Astrocyte of the spinal cord (primary cell): ENCODE data around the gene RPUSD4.

Experiments
- DNase-seq: peaks from one replicate; pipeline ENCODE4 v3.0.0; 2011; ENCODE audit warnings: low read depth, low spot score
- H3K4me3 ChIP-seq: 2 replicates; pipeline ENCODE4 v1.5.1; 2011; ENCODE audit warnings: low read depth, mild to moderate bottlenecking, low read length, moderate library complexity
- in situ Hi-C: cut with HindIII; loops from 2 replicates; pipeline ENCODE4 v1.10.0; 2017; ENCODE audit warnings: low sequenced_read_pairs
- TF ChIP-seq, protein P1 (sequence below): IDR thresholded peaks from 2 replicates; pipeline ENCODE4 v1.5.1; 2012; ENCODE audit warnings: low read depth, mild to moderate bottlenecking, low read length, inconsistent platforms

The RPUSD4 gene

GRCh38 chr11:126156814-126157213, 54.6 kb downstream of the RPUSD4 start:
- in situ Hi-C loops = no loop called here
- TF ChIP-seq, protein P1, sequence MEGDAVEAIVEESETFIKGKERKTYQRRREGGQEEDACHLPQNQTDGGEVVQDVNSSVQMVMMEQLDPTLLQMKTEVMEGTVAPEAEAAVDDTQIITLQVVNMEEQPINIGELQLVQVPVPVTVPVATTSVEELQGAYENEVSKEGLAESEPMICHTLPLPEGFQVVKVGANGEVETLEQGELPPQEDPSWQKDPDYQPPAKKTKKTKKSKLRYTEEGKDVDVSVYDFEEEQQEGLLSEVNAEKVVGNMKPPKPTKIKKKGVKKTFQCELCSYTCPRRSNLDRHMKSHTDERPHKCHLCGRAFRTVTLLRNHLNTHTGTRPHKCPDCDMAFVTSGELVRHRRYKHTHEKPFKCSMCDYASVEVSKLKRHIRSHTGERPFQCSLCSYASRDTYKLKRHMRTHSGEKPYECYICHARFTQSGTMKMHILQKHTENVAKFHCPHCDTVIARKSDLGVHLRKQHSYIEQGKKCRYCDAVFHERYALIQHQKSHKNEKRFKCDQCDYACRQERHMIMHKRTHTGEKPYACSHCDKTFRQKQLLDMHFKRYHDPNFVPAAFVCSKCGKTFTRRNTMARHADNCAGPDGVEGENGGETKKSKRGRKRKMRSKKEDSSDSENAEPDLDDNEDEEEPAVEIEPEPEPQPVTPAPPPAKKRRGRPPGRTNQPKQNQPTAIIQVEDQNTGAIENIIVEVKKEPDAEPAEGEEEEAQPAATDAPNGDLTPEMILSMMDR = no peak
- no peak overlapping the region for H3K4me3 ChIP-seq
- DNase-seq = no peak

DNA sequence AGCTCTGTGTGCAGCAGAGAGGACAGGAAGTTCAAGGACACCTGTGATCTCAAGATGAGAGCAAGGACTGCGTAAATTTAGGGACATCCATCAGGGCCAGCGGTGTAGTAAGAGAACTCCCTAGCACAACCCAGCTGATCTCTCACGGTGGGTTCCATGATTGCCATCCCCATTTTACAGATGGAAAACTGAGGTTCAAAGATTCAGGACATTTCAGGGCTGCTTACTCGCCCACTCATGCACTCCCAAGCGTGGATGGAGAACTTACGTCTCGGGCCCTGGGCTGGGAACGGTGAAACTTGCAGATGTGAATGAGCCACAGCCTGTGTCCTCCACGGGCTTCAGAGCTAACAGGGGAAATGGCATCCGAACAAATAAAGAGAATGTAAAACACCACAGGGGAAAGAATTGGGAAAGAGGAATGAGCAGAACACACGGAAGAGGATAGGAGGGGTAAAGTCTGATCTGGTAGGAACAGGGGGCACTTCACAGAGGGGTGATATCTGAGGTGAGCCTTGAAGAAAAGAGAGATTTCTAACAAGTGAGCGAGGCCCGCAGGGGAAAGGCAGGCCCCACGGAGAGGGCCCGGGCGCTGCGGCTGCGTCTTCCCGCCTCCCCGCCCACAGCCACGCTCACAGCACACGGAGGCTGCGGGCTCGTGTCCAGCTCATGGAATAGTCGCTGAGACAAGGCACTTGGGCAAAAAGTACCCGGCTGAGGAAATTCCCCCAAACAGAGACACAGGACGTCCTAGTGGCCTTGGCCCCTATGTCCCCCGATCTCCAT, 55.9 kb downstream of the RPUSD4 start:
- TF ChIP-seq, protein P1 = no peak
- DNase-seq = no peak
- H3K4me3 ChIP-seq = no peak overlapping the region
- in situ Hi-C loops = no loop called here

- no peak for DNase-seq
- no peak overlapping the region for H3K4me3 ChIP-seq
- in situ Hi-C loops = no loop called here
- TF ChIP-seq, protein P1 = no peak
Observed at GRCh38 chr11:126154691-126155090, 56.8 kb downstream of the RPUSD4 start.

GRCh38 chr11:126153972-126154371, 57.5 kb downstream of the RPUSD4 start:
- H3K4me3 ChIP-seq = no peak overlapping the region
- TF ChIP-seq, protein P1 = no peak
- in situ Hi-C loops = no loop called here
- DNase-seq = peak; percentile 45

DNA sequence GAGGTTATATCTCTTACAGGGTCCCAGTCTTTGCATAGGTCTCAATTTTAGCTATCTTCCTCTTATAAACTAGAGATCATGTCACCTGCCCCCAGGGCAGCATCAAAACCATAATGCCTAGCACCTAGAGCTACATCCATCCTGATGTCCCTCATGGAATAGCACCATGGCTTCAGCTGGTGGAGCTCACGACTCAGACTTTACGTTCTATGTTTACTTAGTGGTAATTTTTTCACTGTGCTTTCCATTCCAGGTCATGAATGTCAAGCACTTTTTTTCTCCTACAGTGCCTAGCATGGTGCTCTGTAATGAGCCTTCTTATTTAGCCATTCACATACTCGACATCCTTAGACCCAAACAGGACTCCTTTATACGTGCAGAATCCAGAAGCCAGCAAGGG, 58.4 kb downstream of the RPUSD4 start:
- no peak overlapping the region for H3K4me3 ChIP-seq
- no peak for DNase-seq
- in situ Hi-C loops = no loop called here
- TF ChIP-seq, protein P1 = no peak

- TF ChIP-seq, protein P1 = no peak
- DNase-seq = no peak
- in situ Hi-C loops = no loop called here
- no peak overlapping the region for H3K4me3 ChIP-seq
Observed at GRCh38 chr11:126152586-126152985, 58.9 kb downstream of the RPUSD4 start.
